Measurements from ENCODE around the gene CCDC182. TPM values are rescaled to one million over a fixed set of nuclear protein-coding genes. Genes with fewer than 3 reads are reported as not detected.
A peak's percentile ranks its signal among the peaks of the same experiment; 100 is the strongest.

CCDC182 gene
- total RNA-seq, 1 experiment from 2014 or later, result not detected

GRCh38 chr17:57749701-57750100 is 4.6 kb upstream of the CCDC182 start:
- Histone ChIP-seq H3K27ac (no peak overlapping the region), H3K4me1 (no peaks in the 10 kb centered on the region), H3K9me3 (replicated peaks) (no peaks in the 10 kb centered on the region; the same call in 1 of the 2 replicates), H3K27me3 (no peaks in the 10 kb centered on the region), H3K4me3 (no peak overlapping the region), H3K36me3 (no peaks in the 10 kb centered on the region)
- DNase-seq, result no peak

GRCh38 chr17:57747221-57748017 is 2.3 kb upstream of the CCDC182 start:
- Histone ChIP-seq H3K36me3 (no peaks in the 10 kb centered on the region), H3K4me3 (no peak overlapping the region), H3K27me3 (no peaks in the 10 kb centered on the region), H3K9me3 (replicated peaks) (no peaks in the 10 kb centered on the region; the same call in 1 of the 2 replicates), H3K4me1 (no peaks in the 10 kb centered on the region), H3K27ac (no peak overlapping the region)
- peak; percentile 24 to 78 for DNase-seq

- no peaks in the 10 kb centered on the region; the same call in 1 of the 2 replicates for H3K9me3 ChIP-seq (replicated peaks)
Observed at GRCh38 chr17:57746221-57746620, 1.1 kb upstream of the CCDC182 start.

DNA sequence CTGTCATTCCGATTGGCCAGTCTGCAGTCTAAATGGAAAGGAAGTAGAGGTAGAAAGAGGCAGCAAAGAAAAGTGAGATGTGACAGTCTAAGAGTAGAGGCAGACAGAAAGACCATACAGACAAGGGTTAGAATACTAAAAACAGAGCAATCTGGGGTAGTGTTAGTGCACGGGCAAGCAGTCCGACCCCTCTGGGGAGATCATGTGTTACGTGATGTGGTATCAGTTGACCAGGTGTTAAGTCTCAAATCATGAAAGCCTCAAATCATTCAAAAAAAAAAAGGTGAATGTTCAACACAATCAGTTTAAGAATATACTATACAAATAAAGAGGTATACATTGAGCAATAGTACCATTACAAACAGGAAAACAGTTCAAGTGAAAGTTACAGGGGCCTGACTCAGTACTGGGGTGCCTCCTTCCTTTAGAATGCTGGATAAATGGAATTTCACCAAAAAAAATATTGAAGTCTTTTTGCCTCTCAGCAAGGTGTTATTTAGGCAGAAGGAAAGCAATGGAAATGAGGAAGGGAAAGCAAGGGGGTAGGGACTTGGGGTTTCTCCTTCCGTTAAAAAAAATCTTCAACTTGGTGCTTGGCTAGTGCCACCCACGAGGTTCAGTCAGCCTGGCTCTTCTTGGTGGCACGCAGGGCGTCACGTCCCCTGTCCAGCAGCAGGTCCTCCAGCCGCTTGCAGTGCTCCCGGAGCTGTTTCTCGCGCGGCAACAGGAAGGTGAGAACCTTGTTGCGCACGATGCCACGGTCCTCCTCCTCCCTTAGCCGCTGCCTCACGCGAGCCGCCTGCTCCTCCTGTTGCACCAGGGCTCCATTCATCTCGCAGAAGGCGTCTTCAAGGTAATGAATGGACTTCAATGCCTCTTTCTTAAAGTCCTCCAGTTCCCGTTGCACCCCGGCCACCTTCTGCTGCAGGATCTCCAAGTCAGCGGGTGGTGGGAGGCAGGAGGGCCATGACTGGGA is 616 bp downstream of the CCDC182 start:
- Histone ChIP-seq H3K4me1 (peaks cover 10% of the 10 kb centered on the region), H3K9me3 (replicated peaks) (no peaks in the 10 kb centered on the region; the same call in 1 of the 2 replicates), H3K27ac (no peak overlapping the region), H3K4me3 (no peak overlapping the region), H3K36me3 (no peaks in the 10 kb centered on the region), H3K27me3 (no peaks in the 10 kb centered on the region)
- no peak for DNase-seq

More at GRCh38 chr17:57746221-57746620, 1.1 kb upstream of the CCDC182 start:
- Histone ChIP-seq H3K27ac (no peak overlapping the region), H3K4me1 (no peaks in the 10 kb centered on the region), H3K4me3 (no peak overlapping the region), H3K27me3 (no peaks in the 10 kb centered on the region), H3K36me3 (no peaks in the 10 kb centered on the region)
- no peak for DNase-seq

- Histone ChIP-seq H3K36me3 (no peaks in the 10 kb centered on the region), H3K4me1 (peaks cover 11% of the 10 kb centered on the region), H3K9me3 (replicated peaks) (no peaks in the 10 kb centered on the region), H3K4me3 (no peak overlapping the region), H3K27ac (no peak overlapping the region), H3K27me3 (no peaks in the 10 kb centered on the region)
- DNase-seq, result no peak
Observed at GRCh38 chr17:57740235-57740528, 4.9 kb downstream of the CCDC182 start.

DNA sequence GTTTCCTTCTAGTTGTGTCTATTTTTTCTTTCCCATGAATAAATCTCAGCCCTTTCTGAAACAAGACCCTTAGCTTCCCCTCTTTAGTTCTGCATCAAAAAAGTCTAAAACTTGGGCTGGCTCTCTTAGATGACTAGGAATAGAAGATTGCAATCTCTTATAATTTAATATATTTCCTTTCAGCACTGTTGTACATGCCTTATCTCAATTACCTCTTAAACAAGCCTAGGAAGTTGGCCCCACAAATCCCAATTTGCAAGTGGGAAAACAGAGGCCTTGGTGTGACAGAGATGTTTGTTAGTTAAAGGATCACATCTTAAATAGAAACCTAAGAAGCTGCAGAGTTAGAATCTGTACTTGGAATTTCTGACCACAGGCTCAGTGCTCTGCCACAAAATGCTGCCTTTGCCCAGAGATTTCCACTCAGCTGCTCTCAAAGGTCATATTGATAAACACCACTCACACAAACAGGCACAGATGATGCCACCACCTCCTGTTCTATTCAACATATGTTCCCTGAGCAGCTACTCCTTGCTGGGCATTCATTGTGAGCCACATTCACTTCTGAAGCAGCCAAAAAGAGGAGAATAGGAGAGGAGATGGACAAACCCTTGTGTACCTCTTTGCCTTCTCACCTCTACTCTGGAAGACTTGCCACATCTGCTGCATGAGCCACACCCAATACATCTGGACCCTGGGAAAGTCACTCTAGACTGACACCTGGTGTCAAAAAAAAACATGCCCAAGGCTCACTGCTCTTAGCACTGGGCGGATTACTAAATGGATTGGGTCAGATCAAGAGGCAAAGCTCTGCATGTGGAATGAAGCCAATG is 5.5 kb downstream of the CCDC182 start:
- H3K36me3 ChIP-seq, result no peaks in the 10 kb centered on the region
- H3K27me3 ChIP-seq, result no peaks in the 10 kb centered on the region
- H3K27ac ChIP-seq, result no peak overlapping the region
- H3K4me3 ChIP-seq, result no peak overlapping the region
- DNase-seq, result peak; percentile 18 to 69
- H3K9me3 ChIP-seq (replicated peaks), result no peaks in the 10 kb centered on the region
- peaks cover 11% of the 10 kb centered on the region for H3K4me1 ChIP-seq

DNA sequence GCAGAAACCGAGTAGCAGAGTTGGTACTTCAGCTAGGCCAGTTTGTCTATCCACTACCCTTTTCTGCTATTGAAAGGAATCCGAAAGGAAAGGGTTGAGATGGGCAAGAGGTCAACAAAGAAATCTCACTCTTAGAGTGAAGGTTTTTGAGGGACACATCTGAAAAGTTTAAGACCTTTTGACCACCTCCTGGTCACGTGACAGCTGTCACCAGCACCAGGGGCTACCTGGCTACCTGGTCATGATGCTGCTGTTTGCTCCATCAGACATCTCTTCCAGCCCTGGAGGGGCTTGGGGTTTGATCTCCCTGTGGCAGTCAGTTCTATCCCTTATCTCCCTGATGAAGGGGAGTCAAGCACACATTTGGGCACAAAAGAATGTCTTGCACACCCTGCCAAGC is 7.6 kb downstream of the CCDC182 start:
- Histone ChIP-seq H3K9me3 (replicated peaks) (no peaks in the 10 kb centered on the region), H3K4me3 (no peak overlapping the region), H3K36me3 (no peaks in the 10 kb centered on the region), H3K27ac (no peak overlapping the region), H3K4me1 (peaks cover 11% of the 10 kb centered on the region), H3K27me3 (no peaks in the 10 kb centered on the region)
- DNase-seq, result no peak

- no peaks in the 10 kb centered on the region for H3K9me3 ChIP-seq (replicated peaks)
- H3K36me3 ChIP-seq, result no peaks in the 10 kb centered on the region
- peaks cover 11% of the 10 kb centered on the region for H3K4me1 ChIP-seq
- no peak overlapping the region for H3K4me3 ChIP-seq
- peak; percentile 33 to 57 for DNase-seq
- no peak overlapping the region for H3K27ac ChIP-seq
- H3K27me3 ChIP-seq, result no peaks in the 10 kb centered on the region
Observed at GRCh38 chr17:57735707-57736106, 9.4 kb downstream of the CCDC182 start.

- Histone ChIP-seq H3K4me1 (peaks cover 9% of the 10 kb centered on the region), H3K27ac (no peak overlapping the region)
Observed at GRCh38 chr17:57735230-57735629, 9.9 kb downstream of the CCDC182 start.

GRCh38 chr17:57733085-57733484 is 12.0 kb downstream of the CCDC182 start:
- no peak for DNase-seq
- H3K27ac ChIP-seq, result no peak overlapping the region
- no peaks in the 10 kb centered on the region for H3K9me3 ChIP-seq (replicated peaks)
- H3K4me1 ChIP-seq, result no peaks in the 10 kb centered on the region
- no peaks in the 10 kb centered on the region for H3K36me3 ChIP-seq
- H3K27me3 ChIP-seq, result no peaks in the 10 kb centered on the region
- no peak overlapping the region for H3K4me3 ChIP-seq

More at GRCh38 chr17:57735230-57735629, 9.9 kb downstream of the CCDC182 start:
- no peak overlapping the region for H3K4me3 ChIP-seq
- no peaks in the 10 kb centered on the region for H3K36me3 ChIP-seq
- no peaks in the 10 kb centered on the region for H3K27me3 ChIP-seq
- DNase-seq, result no peak
- H3K9me3 ChIP-seq (replicated peaks), result no peaks in the 10 kb centered on the region

GRCh38 chr17:57732062-57732461 is 13.0 kb downstream of the CCDC182 start:
- DNase-seq, result no peak

GRCh38 chr17:57730026-57730701 is 14.9 kb downstream of the CCDC182 start:
- no peak for DNase-seq
- H3K9me3 ChIP-seq (replicated peaks), result no peaks in the 10 kb centered on the region
- no peaks in the 10 kb centered on the region for H3K27me3 ChIP-seq
- no peaks in the 10 kb centered on the region for H3K4me1 ChIP-seq
- H3K36me3 ChIP-seq, result no peaks in the 10 kb centered on the region
- no peak overlapping the region for H3K4me3 ChIP-seq
- H3K27ac ChIP-seq, result no peak overlapping the region

More at GRCh38 chr17:57732062-57732461, 13.0 kb downstream of the CCDC182 start:
- no peaks in the 10 kb centered on the region for H3K9me3 ChIP-seq (replicated peaks)
- no peak overlapping the region for H3K27ac ChIP-seq
- no peaks in the 10 kb centered on the region for H3K27me3 ChIP-seq
- no peaks in the 10 kb centered on the region for H3K4me1 ChIP-seq
- H3K36me3 ChIP-seq, result no peaks in the 10 kb centered on the region
- no peak overlapping the region for H3K4me3 ChIP-seq

DNA sequence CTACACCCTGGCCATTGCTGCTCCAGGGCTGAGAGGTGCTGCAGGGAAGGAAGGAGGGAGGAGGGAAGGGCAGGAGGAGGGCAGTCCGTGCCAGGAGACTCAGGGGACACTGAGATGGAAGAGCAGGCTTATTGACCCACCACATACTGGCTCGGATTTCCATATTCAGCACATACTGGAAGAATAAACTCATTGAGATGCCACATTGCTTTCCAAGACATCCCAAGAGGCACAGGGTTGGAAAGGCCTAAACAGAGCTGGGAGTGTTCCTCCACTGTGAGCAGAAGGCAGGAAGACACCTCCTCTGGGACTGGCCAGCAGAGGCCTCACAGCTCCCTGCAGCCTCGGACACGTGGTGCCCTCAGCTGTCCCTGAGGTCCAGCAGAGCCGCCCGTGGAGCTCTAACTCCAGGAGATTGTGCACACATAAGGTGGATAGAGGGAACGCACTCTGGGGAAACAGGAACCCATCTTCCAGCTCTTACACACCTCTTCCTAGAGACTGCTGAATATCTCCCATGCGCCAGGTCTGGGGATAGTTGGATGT is 17.4 kb downstream of the CCDC182 start:
- Histone ChIP-seq H3K4me1 (peaks cover 19% of the 10 kb centered on the region), H3K27ac (no peak overlapping the region), H3K36me3 (no peaks in the 10 kb centered on the region), H3K27me3 (no peaks in the 10 kb centered on the region), H3K9me3 (replicated peaks) (no peaks in the 10 kb centered on the region), H3K4me3 (no peak overlapping the region)
- DNase-seq, result no peak

DNA sequence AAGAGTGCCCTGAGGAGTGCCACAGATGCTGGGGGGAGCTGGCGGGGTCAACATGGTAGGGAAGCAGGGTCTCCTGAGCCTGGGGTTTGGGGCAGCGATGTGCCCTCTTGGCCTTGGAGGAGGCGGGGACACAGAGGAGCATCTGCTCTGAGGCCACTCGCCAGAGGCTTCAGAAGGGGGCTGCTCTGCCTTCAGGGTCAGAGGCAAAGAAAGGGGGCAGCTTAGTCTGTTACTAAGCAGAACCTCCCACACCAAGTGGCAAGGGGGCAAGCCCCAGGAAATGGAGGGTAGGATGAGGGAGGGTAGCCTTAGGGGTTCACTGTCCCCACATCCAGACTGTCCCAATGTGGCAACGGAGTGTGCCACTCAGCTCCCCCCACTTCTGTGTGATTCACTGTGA is 18.3 kb downstream of the CCDC182 start:
- no peaks in the 10 kb centered on the region for H3K27me3 ChIP-seq
- H3K27ac ChIP-seq, result no peak overlapping the region
- no peaks in the 10 kb centered on the region for H3K36me3 ChIP-seq
- no peak for DNase-seq
- H3K4me1 ChIP-seq, result peaks cover 22% of the 10 kb centered on the region
- H3K4me3 ChIP-seq, result no peak overlapping the region
- H3K9me3 ChIP-seq (replicated peaks), result no peaks in the 10 kb centered on the region

All from SJCRH30 (cell line).